Measurements from ENCODE around the gene DLGAP1.
A peak's percentile ranks its signal among the peaks of the same experiment; 100 is the strongest.
"Not testable (repeated sequence)": the region's sequence is repeated elsewhere in the genome, so short reads cannot be mapped to it uniquely, and the experiment has no call there.

DLGAP1 gene

GRCh38 chr18:3595369-3596273, 859.5 kb downstream of the DLGAP1 start:
- DNase-seq = peak; percentile 74

- DNase-seq = no peak
These were observed 860.2 kb downstream of the DLGAP1 start for GRCh38 chr18:3594760-3595368.

GRCh38 chr18:3593904-3594759, 861.0 kb downstream of the DLGAP1 start:
- DNase-seq = peak; percentile 95

- DNase-seq = peak; percentile 43
These were observed 861.7 kb downstream of the DLGAP1 start for GRCh38 chr18:3593381-3593903.

DNA sequence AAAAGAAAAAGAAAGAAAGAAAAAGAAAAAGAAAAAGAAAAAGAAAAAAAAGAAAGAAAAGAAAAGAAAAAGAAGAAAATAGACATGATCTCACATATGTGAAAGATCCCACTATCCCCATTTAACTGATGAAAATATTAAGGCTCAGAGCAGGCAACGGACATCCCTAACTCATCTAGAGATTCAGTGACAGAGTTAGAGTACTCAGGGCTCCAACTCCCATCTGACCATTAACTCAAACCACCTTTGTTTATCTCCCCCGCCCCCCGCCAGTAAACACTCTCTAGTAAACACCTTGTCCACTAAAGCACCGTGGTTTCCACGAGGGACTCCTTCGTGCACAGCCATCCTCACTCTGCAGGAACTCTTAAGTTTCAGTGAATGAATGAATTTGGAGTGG, 862.2 kb downstream of the DLGAP1 start:
- DNase-seq = no peak

GRCh38 chr18:3590096-3590630, 864.9 kb downstream of the DLGAP1 start:
- DNase-seq = no peak

DNA sequence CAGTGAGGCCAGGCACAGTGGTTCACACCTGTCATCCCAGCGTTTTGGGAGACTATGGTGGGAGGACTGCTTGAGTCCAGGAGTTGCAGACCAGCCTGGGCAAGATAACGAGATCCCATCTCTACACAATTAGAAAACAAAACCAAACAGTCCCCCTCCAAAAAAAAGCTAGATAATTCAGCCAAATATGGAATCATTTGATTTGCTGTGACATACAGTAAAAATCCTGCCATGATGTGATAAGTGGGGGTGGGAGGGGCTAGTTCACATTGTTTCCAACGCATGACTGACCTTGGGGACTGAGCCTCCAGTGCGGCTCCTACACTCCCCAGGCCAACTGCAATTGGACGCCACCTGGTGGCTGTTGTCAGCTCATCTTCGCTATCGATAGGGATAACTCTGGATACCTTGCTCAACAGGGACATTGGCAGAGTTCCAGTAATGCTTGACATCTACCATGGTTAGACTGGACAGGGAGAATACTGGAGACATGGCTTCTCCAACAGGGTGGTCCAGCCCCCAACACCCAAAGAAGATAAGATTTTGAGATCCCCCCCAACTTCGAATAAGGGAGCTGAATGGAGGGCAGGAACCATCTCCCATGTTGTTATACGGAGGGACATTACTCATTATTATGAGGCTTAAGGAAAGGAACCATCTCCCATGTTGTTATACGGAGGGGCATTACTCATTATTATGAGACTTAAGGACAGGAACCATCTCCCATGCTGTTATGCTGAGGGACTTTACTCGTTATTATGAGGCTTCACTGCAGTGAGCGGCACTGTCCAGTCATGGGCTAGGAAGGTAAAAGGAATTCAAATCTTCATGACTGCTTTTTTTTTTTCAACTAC, 869.2 kb downstream of the DLGAP1 start:
- DNase-seq = peak; percentile 76

GRCh38 chr18:3584897-3585460, 870.1 kb downstream of the DLGAP1 start:
- no peak for DNase-seq

GRCh38 chr18:3584266-3584861, 870.7 kb downstream of the DLGAP1 start:
- DNase-seq = no peak

DNA sequence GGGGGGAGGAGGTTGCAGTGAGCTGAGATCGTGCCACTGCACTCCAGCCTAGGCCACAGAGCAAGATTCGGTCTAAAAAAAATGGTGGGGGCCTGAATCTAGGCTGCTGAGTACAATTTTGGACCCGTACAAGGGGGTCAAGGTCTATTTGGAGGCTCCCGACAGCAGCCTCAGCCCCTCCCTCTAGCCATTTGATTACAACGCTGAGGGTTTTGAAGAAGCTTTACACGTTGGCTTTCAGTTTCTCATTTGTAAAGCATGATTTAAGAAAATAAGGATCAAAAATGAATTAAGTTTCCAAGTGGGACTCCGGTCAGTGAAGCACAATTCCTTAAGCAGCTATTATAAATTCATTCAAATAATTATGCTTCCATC, 871.2 kb downstream of the DLGAP1 start:
- no peak for DNase-seq

DNA sequence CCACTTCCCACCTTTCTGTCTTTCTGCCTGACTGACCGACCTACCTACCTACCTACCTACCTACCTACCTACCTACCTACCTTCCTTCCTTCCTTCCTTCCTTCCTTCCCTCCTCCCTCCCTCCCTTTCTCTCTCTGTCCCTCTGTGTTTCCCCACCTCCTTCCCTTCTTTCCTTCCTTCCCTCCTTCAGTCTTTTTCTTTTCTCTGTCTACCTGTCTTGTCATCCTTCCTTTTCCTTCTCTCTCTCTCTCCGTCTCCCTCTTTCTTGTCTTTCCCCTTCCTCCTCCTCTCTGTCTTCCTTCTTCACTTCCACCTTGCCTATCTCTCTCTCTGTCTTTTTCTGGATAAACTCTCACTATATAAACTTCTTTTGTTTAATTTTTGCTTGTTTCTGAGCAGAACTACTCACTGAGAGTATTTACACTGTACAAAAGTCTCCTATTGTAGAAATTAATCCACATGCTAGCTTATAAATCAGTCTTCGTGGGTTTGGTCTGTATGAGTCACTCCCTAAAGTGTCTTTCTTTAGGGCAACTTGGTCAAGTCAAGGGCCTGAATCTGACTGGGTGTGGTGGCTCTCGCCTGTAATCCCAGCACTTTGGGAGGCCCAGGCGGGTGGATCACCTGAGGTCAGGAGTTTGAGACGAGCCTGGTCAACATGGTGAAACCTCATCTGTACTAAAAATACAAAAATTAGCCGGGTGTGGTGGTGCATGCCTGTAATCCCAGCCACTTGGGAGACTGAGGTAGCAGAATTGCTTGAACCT, 871.8 kb downstream of the DLGAP1 start:
- DNase-seq = not testable (repeated sequence)

DNA sequence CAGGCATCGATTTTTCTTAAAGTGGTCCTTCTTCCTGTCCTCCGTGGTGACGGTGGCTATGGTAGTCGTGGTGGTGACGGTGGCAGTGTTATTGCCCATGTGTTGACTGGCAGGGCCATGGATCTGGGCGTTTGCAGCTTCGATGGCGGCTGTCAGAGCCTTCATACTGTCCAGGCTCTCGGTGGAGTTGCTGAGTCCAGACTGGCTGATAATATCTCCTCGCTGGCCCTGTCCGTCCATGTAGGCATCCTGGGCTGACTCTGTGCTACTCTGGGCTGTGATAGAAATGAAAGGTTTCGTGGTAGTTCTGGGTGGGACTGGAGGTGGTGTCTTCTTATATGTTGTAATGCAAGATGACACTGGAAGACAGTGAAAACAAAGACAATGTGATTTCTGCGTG, 873.2 kb downstream of the DLGAP1 start:
- DNase-seq = no peak

- not testable (repeated sequence) for DNase-seq
These were observed 874.5 kb downstream of the DLGAP1 start for GRCh38 chr18:3580523-3581025.

- DNase-seq = no peak
These were observed 875.4 kb downstream of the DLGAP1 start for GRCh38 chr18:3579701-3580100.

DNA sequence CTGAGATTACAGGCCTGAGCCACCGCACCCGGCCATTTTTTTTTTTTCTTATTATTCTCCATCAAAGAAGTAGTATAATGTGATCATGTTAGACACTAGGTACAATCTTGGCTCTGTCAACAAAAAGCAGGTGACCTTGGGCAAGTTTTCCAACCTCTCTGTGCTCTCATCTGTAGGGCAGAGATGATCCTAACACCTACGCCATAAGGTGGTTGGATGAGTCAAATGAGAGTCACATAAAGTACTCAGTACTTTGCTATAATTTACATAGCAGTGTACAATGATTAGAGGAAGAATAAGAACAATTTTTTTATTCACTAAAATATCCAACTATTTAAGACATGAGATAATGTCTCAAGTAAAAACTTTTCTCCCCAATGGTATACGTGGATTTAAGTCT, 876.5 kb downstream of the DLGAP1 start:
- DNase-seq = no peak

DNA sequence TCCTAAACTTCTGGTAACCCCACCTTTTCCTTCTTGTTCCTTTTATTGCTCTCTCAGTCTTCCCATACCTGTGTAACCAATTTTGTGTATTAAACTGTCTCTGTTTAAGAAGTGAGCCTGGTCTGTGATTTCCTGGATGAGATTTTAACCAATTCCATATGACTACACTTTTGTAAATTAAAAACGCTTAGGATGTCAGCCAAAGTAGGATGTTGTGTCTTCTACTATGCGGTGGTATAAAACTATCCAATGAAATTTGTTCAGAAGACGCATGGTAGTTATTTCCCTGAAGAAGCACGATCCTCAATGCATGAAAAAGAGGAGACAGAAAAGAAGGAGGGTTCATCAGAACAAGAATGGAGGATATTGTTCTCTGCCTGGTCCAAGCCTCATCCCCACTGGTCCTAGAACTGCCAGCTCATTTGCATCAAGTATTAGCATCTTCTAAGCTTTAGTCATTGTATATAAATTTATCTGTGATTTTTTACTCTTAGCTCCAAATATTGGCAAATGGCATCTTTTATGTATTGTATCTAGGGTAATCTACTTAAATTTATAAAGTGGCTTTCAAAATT, 877.7 kb downstream of the DLGAP1 start:
- DNase-seq = no peak

GRCh38 chr18:3572761-3573160, 882.3 kb downstream of the DLGAP1 start:
- no peak for DNase-seq

DNA sequence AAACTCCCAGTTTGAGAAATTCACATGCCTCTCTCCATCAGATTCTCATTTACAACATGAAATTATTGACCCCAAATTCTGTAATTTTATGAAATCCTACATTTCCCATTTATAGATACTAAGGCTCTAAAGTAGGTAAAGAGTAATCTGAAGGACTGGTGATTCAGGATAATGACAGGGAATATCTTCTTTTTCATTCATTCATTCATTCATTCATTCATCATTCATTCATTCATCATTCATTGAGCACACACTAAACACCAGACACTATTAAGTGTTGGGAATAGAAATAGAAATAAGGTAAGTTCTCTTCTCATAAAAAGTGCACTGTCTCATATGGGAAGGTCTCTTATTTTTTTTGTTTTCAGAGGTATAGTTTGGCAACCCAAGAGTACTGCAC, 888.3 kb downstream of the DLGAP1 start:
- DNase-seq = no peak

DNA sequence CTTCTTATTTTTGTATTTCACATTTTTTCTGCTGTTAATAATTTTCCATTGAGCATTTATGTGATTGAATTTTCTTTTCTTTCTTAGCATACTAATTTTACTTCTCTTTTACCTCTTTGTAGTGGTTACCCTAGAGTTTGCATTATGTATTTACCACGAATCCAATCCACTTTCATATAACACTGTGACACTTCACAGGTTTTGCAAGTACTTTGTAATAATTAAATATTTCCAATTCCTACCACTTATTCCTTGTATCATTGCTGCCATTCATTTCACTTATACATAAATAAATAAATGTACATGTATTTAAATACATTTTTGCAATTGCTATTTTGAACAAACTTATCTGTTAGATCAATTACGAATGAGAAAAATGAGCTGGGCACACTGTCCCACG, 894.4 kb downstream of the DLGAP1 start:
- DNase-seq = no peak

Measured in femur (tissue), 1 donor.